Astrocyte (in vitro differentiated cells and primary cell): Measurements from ENCODE around the gene TMEM161B.

ENCODE experiments used
- EZH2 ChIP-seq: IDR thresholded peaks from 2 replicates; pipeline ENCODE4 v1.6.1; 2012; ENCODE audit warnings: mild to moderate bottlenecking, low read length, inconsistent platforms; ENCODE audit not compliant: insufficient read depth
- TF ChIP-seq, protein P1 (sequence below): IDR thresholded peaks from 2 replicates; pipeline ENCODE4 v1.5.1; 2011; ENCODE audit warnings: low read depth, mild to moderate bottlenecking, inconsistent platforms, low read length, moderate library complexity; ENCODE audit not compliant: insufficient read depth

DNA sequence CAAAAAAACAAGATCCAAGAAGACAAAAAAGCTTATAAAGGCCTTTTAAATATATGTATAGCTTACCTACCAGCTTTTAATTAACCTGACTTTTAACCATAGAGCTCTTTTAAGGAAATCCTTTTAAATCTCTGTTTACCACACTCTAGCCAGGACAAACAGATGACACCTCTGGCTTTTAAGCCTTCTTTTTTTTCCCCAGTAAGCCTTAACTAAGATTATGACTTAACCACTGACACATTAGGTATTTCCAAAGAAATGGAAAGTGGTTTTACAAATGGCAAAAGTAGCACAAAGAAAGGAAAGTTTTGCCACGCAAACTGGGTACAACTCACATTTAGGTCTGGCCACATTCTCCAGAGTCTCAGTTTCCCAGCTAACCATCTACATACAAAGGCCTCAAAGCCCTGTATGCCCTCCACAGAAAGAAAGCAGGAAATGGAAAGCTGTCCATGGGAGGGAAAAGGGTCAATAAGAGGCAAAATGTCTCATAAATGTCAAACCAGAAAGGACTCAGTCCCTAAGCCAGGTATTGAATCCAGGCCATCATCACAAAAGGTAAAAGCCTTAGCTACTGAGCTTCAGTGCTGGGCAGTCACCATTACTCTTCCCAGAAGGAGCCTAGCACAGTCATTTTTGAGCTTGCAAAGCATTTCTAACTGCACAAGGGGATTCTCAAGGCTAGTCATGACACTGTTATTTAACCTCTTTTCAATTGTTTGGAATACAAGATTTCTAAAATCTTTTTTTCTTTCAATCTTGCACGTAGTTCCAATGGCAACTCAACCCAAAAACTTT lies 19.7 kb downstream of the TMEM161B start:
- no peak for TF ChIP-seq EZH2
- TF ChIP-seq, protein P1, sequence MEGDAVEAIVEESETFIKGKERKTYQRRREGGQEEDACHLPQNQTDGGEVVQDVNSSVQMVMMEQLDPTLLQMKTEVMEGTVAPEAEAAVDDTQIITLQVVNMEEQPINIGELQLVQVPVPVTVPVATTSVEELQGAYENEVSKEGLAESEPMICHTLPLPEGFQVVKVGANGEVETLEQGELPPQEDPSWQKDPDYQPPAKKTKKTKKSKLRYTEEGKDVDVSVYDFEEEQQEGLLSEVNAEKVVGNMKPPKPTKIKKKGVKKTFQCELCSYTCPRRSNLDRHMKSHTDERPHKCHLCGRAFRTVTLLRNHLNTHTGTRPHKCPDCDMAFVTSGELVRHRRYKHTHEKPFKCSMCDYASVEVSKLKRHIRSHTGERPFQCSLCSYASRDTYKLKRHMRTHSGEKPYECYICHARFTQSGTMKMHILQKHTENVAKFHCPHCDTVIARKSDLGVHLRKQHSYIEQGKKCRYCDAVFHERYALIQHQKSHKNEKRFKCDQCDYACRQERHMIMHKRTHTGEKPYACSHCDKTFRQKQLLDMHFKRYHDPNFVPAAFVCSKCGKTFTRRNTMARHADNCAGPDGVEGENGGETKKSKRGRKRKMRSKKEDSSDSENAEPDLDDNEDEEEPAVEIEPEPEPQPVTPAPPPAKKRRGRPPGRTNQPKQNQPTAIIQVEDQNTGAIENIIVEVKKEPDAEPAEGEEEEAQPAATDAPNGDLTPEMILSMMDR = no peak
